Karpas-422 (cell line): Measurements from ENCODE around the gene GLIS1. TPM values are rescaled to one million over a fixed set of nuclear protein-coding genes. Genes with fewer than 3 reads are reported as not detected.

Experiments used
- DNase-seq: peaks from one replicate; pipeline ENCODE4 v3.0.0-alpha.2; 2015
- H2AFZ ChIP-seq: fragments of 200-600 bp; sonication (generic); 2 replicates; pipeline ENCODE4 v1.6.1; 2014; ENCODE audit warnings: antibody characterized with exemption, low read length, mixed read lengths
- H3K27ac ChIP-seq: fragments of 200-600 bp; sonication (generic); 2 replicates; pipeline ENCODE4 v1.5.1; 2014; ENCODE audit warnings: mild to moderate bottlenecking, low read length, moderate library complexity
- H3K27me3 ChIP-seq: fragments of 200-600 bp; sonication (generic); 2 replicates; pipeline ENCODE4 v1.6.1; 2014; ENCODE audit warnings: low read length, mixed read lengths
- H3K36me3 ChIP-seq: fragments of 200-600 bp; sonication (generic); 2 replicates; pipeline ENCODE4 v1.6.1; 2014; ENCODE audit warnings: low read length, mixed read lengths; ENCODE audit not compliant: insufficient read depth
- H3K4me1 ChIP-seq: fragments of 200-600 bp; sonication (generic); 2 replicates; pipeline ENCODE4 v1.6.1; 2014; ENCODE audit warnings: mild to moderate bottlenecking, low read length, mixed read lengths
- H3K4me2 ChIP-seq: fragments of 200-600 bp; sonication (generic); 2 replicates; pipeline ENCODE4 v1.6.1; 2014; ENCODE audit warnings: low read length, low read depth, mild to moderate bottlenecking; ENCODE audit not compliant: poor library complexity, severe bottlenecking
- H3K4me3 ChIP-seq: fragments of 200-600 bp; sonication (generic); 2 replicates; pipeline ENCODE4 v1.5.1; 2014; ENCODE audit warnings: mild to moderate bottlenecking, antibody characterized with exemption, low read length, mixed read lengths
- H3K79me2 ChIP-seq: fragments of 200-600 bp; sonication (generic); 2 replicates; pipeline ENCODE4 v1.6.1; 2014; ENCODE audit warnings: mild to moderate bottlenecking, low read length, mixed read lengths
- H3K9ac ChIP-seq: fragments of 200-600 bp; sonication (generic); 2 replicates; pipeline ENCODE4 v1.6.0; 2014; ENCODE audit warnings: low read length
- H3K9me2 ChIP-seq: fragments of 200-600 bp; sonication (generic), shearing (Covaris generic); replicated peaks from 2 replicates; pipeline ENCODE4 v1.6.0; 2014; ENCODE audit warnings: mild to moderate bottlenecking, low read length, moderate library complexity; ENCODE audit not compliant: insufficient read depth
- H3K9me3 ChIP-seq: fragments of 300-700, 200-600 bp; sonication (generic); 2 replicates; pipeline ENCODE4 v1.6.1; 2014; ENCODE audit warnings: low read length, mixed read lengths
- H4K20me1 ChIP-seq: fragments of 200-600 bp; sonication (generic); 2 replicates; pipeline ENCODE4 v1.6.1; 2014; ENCODE audit warnings: mild to moderate bottlenecking, antibody characterized with exemption, low read length, low read depth; ENCODE audit not compliant: insufficient read depth
- total RNA-seq: library from RNA; depleted of rRNA; stranded (reverse); fragments of >200 nt; shearing (Covaris generic); gene quantifications from 2 replicates; pipeline ENCODE4 v1.2.3, GENCODE V29; 2014; ENCODE audit warnings: low replicate concordance

Gene GLIS1
- total RNA-seq, 1 experiment from 2014 or later: not detected

GRCh38 chr1:53659436-53659835 lies 79.5 kb downstream of the GLIS1 start:
- H3K79me2 ChIP-seq: no peaks in the 10 kb centered on the region
- no peaks in the 10 kb centered on the region for H3K27me3 ChIP-seq
- H3K9me2 ChIP-seq: no peaks in the 10 kb centered on the region
- H3K9me3 ChIP-seq: no peaks in the 10 kb centered on the region
- H3K36me3 ChIP-seq: no peaks in the 10 kb centered on the region
- no peak overlapping the region for H3K4me2 ChIP-seq
- H2AFZ ChIP-seq: no peak overlapping the region
- no peaks in the 10 kb centered on the region for H3K4me1 ChIP-seq
- H3K27ac ChIP-seq: no peak overlapping the region
- H3K4me3 ChIP-seq: no peak overlapping the region
- no peak overlapping the region for H3K9ac ChIP-seq
- DNase-seq: no peak
- H4K20me1 ChIP-seq: no peaks in the 10 kb centered on the region

GRCh38 chr1:53658489-53659230 lies 80.3 kb downstream of the GLIS1 start:
- Histone ChIP-seq H2AFZ (no peak overlapping the region), H4K20me1 (no peaks in the 10 kb centered on the region), H3K9me2 (no peaks in the 10 kb centered on the region), H3K4me3 (no peak overlapping the region), H3K27me3 (no peaks in the 10 kb centered on the region), H3K4me1 (no peaks in the 10 kb centered on the region), H3K9ac (no peak overlapping the region), H3K9me3 (no peaks in the 10 kb centered on the region), H3K27ac (no peak overlapping the region), H3K36me3 (no peaks in the 10 kb centered on the region), H3K4me2 (no peak overlapping the region), H3K79me2 (no peaks in the 10 kb centered on the region)
- DNase-seq: no peak

DNA sequence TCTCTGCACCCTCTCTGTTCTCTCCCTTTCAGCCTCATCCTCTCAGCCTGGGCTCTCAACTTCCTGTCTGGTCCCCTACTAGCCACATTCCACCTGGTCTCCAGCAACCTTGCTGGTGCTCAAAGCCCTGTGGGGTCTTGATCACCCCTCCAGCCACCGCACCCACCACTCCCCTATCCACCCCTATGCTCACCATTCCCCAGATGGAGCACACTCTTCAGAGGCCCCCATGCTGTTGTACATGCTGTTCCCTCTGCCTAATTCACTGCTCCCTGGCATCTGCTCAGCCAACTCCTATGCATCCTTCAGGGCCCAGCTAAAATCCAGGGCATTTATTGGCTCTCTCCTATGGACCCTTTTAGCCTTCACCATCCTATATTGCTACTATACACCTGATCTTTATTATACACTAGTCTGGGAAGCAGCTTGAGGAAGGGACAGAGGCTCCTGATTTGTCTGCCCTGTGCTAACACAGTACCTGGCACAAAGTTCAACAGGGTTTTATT lies 81.0 kb downstream of the GLIS1 start:
- Histone ChIP-seq H3K4me1 (no peaks in the 10 kb centered on the region), H3K9ac (no peak overlapping the region), H3K9me2 (no peaks in the 10 kb centered on the region), H3K36me3 (no peaks in the 10 kb centered on the region), H4K20me1 (no peaks in the 10 kb centered on the region), H2AFZ (no peak overlapping the region), H3K4me2 (no peak overlapping the region), H3K27me3 (no peaks in the 10 kb centered on the region), H3K9me3 (no peaks in the 10 kb centered on the region), H3K27ac (no peak overlapping the region), H3K79me2 (no peaks in the 10 kb centered on the region), H3K4me3 (no peak overlapping the region)
- no peak for DNase-seq

DNA sequence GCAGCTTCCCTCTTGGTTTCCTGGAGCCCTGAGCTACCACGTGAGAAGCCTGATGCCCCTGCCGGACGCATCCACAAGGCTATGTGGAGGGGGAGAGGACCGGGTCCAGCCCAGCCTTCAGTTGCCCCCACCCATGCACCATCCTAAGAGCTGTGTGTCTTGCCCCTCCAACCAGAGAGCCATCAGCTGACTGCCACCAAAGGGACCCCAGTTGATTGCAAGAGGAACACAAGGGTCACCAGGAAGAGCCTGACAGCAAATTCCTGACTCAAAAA lies 81.5 kb downstream of the GLIS1 start:
- no peak overlapping the region for H3K4me3 ChIP-seq
- H3K4me2 ChIP-seq: no peak overlapping the region
- H3K27ac ChIP-seq: no peak overlapping the region
- no peaks in the 10 kb centered on the region for H3K9me2 ChIP-seq
- no peak for DNase-seq
- no peaks in the 10 kb centered on the region for H3K27me3 ChIP-seq
- no peaks in the 10 kb centered on the region for H3K36me3 ChIP-seq
- H3K79me2 ChIP-seq: no peaks in the 10 kb centered on the region
- no peak overlapping the region for H3K9ac ChIP-seq
- H4K20me1 ChIP-seq: no peaks in the 10 kb centered on the region
- H3K4me1 ChIP-seq: no peaks in the 10 kb centered on the region
- H3K9me3 ChIP-seq: no peaks in the 10 kb centered on the region
- H2AFZ ChIP-seq: no peak overlapping the region

DNA sequence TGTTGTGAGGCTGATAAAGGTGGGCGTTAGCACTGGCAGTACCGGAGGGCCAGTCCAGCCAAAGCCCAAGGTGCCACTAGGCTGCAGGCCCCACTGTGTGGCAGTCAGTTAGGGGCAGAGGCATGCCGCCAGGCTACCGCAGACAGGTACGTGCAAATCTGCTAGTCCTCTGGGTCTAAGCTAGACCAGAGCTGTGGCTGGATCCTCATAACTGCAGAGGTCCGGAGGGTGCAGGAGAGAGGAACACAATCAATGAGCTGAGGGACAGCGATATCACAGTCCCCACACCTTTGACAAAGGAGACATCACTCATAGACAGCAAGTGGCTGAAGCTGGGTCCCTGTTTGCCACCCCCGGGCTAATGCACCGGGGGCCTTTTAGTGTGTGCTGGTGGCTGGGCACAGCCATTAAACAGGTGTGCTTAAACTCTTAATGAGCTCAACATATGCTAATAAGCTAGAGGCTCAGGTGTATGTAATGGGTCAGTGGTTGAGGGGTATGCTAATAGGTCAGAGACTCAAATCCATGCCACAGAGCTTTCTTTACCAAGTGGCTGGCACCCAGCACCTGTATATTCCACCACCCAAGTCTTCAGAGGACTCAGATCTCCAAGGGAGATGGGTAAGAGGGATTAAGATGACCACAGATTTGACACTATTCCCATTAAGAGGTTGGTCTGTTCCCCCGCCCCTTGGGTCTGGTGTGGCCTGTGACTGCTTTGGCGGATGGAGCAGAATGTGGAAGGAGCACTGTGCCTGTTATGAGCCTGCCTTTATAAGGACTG lies 82.0 kb downstream of the GLIS1 start:
- H3K4me2 ChIP-seq: no peak overlapping the region
- no peaks in the 10 kb centered on the region for H4K20me1 ChIP-seq
- no peak overlapping the region for H3K27ac ChIP-seq
- H3K9me2 ChIP-seq: no peaks in the 10 kb centered on the region
- H3K79me2 ChIP-seq: no peaks in the 10 kb centered on the region
- DNase-seq: no peak
- no peaks in the 10 kb centered on the region for H3K36me3 ChIP-seq
- no peaks in the 10 kb centered on the region for H3K9me3 ChIP-seq
- no peak overlapping the region for H3K4me3 ChIP-seq
- no peak overlapping the region for H3K9ac ChIP-seq
- H3K27me3 ChIP-seq: no peaks in the 10 kb centered on the region; the same call in 1 of the 2 replicates
- H2AFZ ChIP-seq: no peak overlapping the region
- no peaks in the 10 kb centered on the region for H3K4me1 ChIP-seq

DNA sequence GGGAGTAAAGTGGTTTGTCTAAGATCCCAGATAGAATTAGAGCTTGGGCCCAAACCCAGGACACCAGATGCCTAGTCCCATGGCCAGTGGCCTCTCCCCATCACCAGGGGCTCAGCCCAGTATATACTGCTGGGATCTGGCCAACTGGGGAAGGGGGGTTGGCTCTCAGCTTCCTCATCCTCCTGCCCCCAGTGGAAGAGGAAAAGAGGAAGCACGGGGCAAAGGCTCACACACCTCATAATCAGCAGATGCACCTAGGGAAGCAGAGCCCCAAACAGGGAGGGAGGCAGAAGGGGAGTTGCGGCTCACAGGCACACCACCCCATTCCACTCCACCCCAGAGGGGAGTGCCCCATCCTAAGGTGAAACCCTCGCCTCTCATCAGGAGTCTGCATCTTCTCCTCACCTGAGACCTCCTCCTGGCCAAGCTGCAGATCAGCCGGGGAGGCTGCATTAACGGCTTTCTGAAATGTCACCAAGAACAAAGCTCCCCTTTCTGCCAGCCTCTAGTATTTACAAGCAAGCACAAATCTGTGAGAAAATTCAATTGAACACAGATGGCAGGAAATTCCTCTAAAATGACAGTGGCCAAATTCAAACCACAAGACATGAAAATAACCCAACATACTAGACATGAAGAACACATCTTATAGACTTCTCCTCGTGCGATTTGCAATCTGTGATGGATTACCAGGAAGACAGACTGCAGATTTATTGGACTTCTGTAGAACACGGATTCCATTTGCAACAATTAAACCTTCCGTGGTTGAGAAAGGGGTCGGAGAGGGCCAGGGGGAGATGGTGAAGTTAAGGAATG lies 82.8 kb downstream of the GLIS1 start:
- no peak overlapping the region for H2AFZ ChIP-seq

GRCh38 chr1:53654216-53655210 lies 84.5 kb downstream of the GLIS1 start:
- no peak for DNase-seq
- no peaks in the 10 kb centered on the region for H3K9me2 ChIP-seq
- H3K27me3 ChIP-seq: no peaks in the 10 kb centered on the region; the same call in 1 of the 2 replicates
- H4K20me1 ChIP-seq: no peaks in the 10 kb centered on the region
- H2AFZ ChIP-seq: no peak overlapping the region
- H3K27ac ChIP-seq: no peak overlapping the region
- no peak overlapping the region for H3K4me2 ChIP-seq
- no peaks in the 10 kb centered on the region for H3K36me3 ChIP-seq
- H3K9ac ChIP-seq: no peak overlapping the region
- H3K4me3 ChIP-seq: no peak overlapping the region
- no peaks in the 10 kb centered on the region for H3K9me3 ChIP-seq
- no peaks in the 10 kb centered on the region for H3K4me1 ChIP-seq
- H3K79me2 ChIP-seq: no peaks in the 10 kb centered on the region

More for the DNA sequence above, 82.8 kb downstream of the GLIS1 start:
- H3K4me1 ChIP-seq: no peaks in the 10 kb centered on the region
- H3K27ac ChIP-seq: no peak overlapping the region
- no peaks in the 10 kb centered on the region for H3K9me3 ChIP-seq
- DNase-seq: no peak
- H3K9me2 ChIP-seq: no peaks in the 10 kb centered on the region
- H4K20me1 ChIP-seq: no peaks in the 10 kb centered on the region
- H3K4me3 ChIP-seq: no peak overlapping the region
- H3K36me3 ChIP-seq: no peaks in the 10 kb centered on the region
- no peak overlapping the region for H3K9ac ChIP-seq
- no peak overlapping the region for H3K4me2 ChIP-seq
- no peaks in the 10 kb centered on the region for H3K79me2 ChIP-seq
- H3K27me3 ChIP-seq: no peaks in the 10 kb centered on the region; the same call in 1 of the 2 replicates
